AG10803 (cell line): ENCODE data around the gene CASZ1.

Source experiments
- DNase-seq: peaks from one replicate; pipeline ENCODE4 v3.0.0; 2010; ENCODE audit warnings: low read depth
- H3K4me3 ChIP-seq: 2 replicates; pipeline ENCODE4 v1.5.1; 2011; ENCODE audit warnings: mild to moderate bottlenecking, low read length, control low read depth
- TF ChIP-seq, protein P1 (sequence below): conservative IDR thresholded peaks from 2 replicates; pipeline ENCODE4 v1.5.1; 2011; ENCODE audit warnings: mild to moderate bottlenecking, low read length, control low read depth, inconsistent platforms

The CASZ1 gene

DNA sequence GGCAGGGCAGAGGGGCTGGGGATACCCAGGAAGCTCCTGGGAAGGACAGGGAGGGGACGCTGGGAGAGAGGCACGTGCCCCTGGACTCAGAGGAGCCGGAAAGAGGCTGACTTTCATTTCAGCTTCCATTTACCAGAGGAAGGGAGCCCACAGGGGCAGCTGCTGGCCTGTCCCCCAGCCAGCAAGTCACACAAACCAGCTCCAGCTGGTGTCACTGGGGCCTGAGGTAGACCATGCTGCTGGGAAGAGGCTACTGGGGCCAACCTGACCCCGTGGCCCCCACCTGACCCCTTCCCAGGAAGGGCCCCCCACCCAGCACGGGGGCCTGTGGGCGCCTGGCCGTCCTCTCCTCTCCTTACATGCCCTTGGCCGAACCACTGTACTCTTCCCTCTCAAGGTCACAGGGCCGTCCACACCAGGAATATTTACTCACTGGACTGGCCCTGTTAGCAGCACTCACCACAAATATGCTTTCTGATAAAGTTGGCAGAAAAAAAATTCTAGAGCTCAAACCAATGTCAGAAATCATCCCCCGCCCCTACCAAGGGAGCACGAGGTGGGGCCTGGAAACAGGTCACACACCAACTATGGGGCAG is 110.5 kb downstream of the CASZ1 start:
- peak; percentile 33 for DNase-seq
- H3K4me3 ChIP-seq = no peak overlapping the region
- TF ChIP-seq, protein P1, sequence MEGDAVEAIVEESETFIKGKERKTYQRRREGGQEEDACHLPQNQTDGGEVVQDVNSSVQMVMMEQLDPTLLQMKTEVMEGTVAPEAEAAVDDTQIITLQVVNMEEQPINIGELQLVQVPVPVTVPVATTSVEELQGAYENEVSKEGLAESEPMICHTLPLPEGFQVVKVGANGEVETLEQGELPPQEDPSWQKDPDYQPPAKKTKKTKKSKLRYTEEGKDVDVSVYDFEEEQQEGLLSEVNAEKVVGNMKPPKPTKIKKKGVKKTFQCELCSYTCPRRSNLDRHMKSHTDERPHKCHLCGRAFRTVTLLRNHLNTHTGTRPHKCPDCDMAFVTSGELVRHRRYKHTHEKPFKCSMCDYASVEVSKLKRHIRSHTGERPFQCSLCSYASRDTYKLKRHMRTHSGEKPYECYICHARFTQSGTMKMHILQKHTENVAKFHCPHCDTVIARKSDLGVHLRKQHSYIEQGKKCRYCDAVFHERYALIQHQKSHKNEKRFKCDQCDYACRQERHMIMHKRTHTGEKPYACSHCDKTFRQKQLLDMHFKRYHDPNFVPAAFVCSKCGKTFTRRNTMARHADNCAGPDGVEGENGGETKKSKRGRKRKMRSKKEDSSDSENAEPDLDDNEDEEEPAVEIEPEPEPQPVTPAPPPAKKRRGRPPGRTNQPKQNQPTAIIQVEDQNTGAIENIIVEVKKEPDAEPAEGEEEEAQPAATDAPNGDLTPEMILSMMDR = no peak

DNA sequence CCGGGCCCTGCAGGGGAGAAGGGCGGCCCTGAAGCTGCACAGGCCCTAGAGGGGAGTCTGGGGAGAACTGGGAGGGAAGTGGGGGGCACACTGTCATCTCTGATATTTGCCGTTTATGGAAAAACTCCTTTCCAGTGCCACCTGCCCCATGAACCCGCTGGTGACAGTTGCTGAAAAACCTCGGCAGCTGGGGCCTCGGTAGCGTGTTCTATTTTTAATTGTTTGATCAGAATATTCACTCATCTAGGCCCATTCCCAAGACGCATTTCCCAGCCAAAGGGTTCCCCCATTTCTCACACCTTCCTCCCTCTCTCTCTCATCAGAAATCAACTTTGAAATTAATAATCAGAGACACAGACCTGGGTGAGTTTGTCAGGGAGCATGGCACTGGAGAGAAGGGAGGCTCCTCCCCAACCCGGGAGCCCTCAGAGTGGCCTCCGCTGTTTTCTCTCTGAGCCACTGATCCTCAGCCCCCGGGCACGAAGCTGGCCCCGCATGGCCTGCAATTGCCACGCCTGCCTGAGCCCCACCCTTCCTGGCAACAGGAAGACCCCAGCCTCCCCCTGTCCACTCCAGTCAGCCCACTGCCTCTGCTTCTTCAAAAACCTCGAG is 111.1 kb downstream of the CASZ1 start:
- no peak overlapping the region for H3K4me3 ChIP-seq
- no peak for DNase-seq
- TF ChIP-seq, protein P1 = no peak

DNA sequence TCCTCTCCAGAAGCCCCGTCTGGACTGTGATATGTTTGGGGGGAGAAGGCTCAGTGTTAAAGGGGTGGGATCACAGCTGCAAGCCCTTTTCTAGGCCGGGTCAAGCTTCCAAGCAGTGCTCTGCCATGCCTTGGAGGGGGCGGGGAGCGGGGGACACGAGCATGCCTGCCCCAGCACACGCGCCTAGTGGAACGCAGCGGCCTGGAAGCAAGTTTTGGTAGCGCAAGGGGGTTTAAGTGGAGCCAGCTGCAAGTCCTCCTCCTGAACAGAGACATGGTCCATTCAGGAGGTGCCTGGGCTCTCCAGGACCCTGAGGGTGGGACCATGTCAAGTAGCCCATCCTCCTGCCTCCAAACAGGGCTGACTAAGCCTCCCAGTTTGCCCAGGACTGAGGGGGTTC is 112.2 kb downstream of the CASZ1 start:
- no peak for DNase-seq
- TF ChIP-seq, protein P1 = no peak
- no peak overlapping the region for H3K4me3 ChIP-seq

DNA sequence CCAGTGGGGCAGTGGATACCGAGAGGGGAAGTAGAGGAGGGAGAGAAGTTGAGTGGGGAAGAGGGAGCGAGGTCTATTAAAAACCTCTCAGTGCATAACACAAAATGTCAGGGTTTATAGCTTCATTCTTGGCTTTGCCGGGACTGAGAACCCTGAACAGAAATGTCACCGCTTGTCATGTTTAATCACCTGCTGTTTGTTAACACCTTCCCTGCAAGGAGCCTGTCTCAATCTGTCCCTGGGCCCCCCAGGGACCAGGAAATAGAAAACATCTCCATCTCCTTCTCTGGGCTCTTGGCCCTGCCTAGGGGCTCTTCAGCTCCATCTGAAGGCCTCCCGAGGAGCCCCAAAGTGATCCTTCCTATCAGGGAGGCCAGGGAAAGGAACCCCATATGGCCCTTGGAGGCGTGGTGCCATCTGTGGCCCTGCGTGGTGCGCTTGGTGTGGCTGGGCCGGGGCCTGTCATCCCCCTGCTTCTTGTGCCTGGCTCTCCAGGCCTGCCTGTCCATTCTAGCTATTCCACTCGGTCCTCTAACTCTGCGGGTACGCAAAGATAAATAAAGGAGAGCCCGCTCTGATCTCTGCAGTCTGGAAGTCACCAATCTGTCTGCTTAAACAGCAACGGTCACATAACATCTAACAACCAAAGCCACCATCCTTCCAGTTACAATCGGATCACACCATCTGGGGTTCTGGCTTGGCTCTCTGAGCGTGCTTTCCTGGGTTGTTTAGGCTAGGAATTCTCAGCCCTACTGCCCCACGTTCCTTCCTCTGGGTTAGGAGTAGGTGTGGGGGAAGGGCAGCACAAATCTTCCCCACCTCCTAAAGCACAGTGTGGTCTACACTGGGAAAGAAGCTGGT is 113.8 kb downstream of the CASZ1 start:
- DNase-seq = no peak
- TF ChIP-seq, protein P1 = no peak
- no peak overlapping the region for H3K4me3 ChIP-seq

DNA sequence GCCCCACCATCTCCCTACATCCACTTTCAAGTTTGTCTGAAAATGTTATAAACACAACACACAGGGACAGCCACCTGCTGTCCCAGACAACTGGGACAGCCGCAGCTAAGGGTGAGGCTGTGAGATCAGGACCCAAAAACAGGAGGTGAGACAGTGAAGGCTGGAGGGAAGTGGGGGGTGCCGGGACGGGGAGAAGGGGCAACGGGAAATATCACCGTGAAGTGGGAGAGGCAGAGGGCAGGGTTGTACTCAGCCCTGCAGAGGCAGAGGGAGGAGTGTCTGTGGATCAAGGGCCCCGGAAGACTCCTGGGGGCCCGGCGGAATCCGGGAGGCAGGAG is 114.4 kb downstream of the CASZ1 start:
- DNase-seq = no peak
- TF ChIP-seq, protein P1 = no peak
- H3K4me3 ChIP-seq = no peak overlapping the region

DNA sequence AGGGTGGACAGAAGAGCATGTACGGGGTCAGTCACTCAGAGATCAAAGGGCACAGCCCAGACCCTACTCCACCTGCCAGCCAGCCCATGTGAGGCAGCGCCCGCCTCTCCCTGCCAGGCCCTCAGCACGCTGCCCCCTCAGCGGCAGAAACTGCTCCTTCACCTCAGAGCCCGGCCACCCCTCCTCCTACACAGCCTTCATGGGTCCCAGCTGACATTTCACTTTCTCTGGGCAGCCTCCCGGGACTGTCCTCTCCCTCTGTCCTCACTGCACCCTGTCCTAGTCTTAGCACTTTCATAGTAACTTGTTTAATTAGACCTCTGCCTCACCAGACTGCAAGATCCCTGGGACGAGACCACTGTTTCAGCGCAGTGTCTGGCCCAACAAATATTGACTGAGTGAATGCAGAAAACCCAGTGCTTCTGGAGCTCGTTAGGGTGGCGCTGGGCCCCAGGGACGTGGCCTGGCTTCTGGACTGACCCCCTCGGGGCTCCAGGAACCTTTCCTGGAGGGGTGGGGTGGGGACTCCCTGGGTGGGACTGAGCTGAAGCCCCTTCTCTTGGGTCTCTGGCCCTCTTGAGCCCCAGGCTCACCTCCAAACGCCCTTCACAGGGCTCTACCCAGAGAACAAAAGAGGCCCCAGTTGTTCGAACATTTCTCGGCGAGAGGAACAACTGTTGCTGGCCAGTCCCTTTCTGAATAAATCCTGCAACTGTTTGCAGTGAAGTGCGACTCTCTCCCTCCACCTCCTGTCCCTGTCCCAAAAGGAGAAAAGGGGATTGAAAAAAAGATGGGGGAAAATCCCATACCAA is 114.9 kb downstream of the CASZ1 start:
- TF ChIP-seq, protein P1 = no peak
- no peak overlapping the region for H3K4me3 ChIP-seq

More for the DNA sequence above, 114.9 kb downstream of the CASZ1 start:
- DNase-seq = no peak
